HFFc6 (cell line): ENCODE measurements around the gene TTC21A. TPM values are rescaled to one million over a fixed set of nuclear protein-coding genes. Genes with fewer than 3 reads are reported as not detected.

ENCODE experiments used
- DNase-seq: peaks from one replicate; pipeline ENCODE4 v3.0.0-alpha.2; 2018
- H3K27ac Mint-ChIP-seq: 2 replicates; pipeline ENCODE4 v1.8.0; 2020; ENCODE audit warnings: mild to moderate bottlenecking, mixed read lengths
- H3K27me3 Mint-ChIP-seq: 2 replicates; pipeline ENCODE4 v1.8.0; 2021; ENCODE audit warnings: mild to moderate bottlenecking, moderate library complexity, mixed read lengths; ENCODE audit not compliant: insufficient read depth
- H3K36me3 Mint-ChIP-seq: 2 replicates; pipeline ENCODE4 v1.8.0; 2021; ENCODE audit warnings: low read depth, mixed read lengths
- H3K4me1 Mint-ChIP-seq: 2 replicates; pipeline ENCODE4 v1.8.0; 2020; ENCODE audit warnings: low read depth, mixed read lengths
- H3K4me3 Mint-ChIP-seq: 2 replicates; pipeline ENCODE4 v1.8.0; 2020; ENCODE audit warnings: mild to moderate bottlenecking, moderate library complexity, mixed read lengths
- H3K9me3 Mint-ChIP-seq: 2 replicates; pipeline ENCODE4 v1.8.0; 2020; ENCODE audit warnings: mild to moderate bottlenecking, mixed read lengths
- CTCF ChIP-seq: fragments of 200-600 bp; sonication (generic); IDR thresholded peaks from 2 replicates; pipeline ENCODE4 v1.5.0; 2021; ENCODE audit warnings: antibody characterized with exemption, mild to moderate bottlenecking
- total RNA-seq, 6 experiments: library from RNA; stranded (reverse); fragmentation: NEBNext Ultra II Directional; extraction: Animal tissue kit (Norgen Biotek cat#: 25700); gene quantifications; 2 replicates in 1 of 6; 3 replicates in 5 of 6; pipeline ENCODE4 v1.2.3, GENCODE V29; 2021

The TTC21A gene
- total RNA-seq, 6 experiments from 2014 or later = 0.91 to 2.2 (median 1.8) TPM

DNA sequence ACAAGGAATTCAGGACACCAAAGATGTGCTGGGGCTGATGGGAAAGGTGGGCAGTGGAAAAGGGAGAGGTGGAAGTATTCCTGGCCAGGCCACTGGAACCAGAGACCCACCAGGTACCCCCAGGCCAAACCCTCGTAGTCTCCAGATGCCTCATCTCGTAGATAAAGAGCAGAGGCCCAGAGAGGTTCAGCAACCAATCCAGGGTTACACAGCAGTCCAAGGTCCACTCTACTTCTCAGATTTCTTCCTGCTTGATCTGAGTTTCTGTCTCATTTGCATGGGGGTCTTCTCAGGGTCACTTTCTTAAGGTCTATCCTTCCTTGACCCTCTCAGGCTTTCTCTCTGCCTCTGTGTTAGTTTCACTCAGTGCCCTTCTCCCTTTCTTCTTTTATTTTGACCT, 5.1 kb downstream of the TTC21A start:
- H3K27ac Mint-ChIP-seq = no peak overlapping the region
- peaks cover 12% of the 10 kb centered on the region for H3K4me1 Mint-ChIP-seq
- no peaks in the 10 kb centered on the region for H3K9me3 Mint-ChIP-seq
- no peak for DNase-seq
- H3K36me3 Mint-ChIP-seq = no peaks in the 10 kb centered on the region
- H3K4me3 Mint-ChIP-seq = no peak overlapping the region
- no peak for TF ChIP-seq CTCF
- H3K27me3 Mint-ChIP-seq = no peaks in the 10 kb centered on the region; the same call in 1 of the 2 replicates

DNA sequence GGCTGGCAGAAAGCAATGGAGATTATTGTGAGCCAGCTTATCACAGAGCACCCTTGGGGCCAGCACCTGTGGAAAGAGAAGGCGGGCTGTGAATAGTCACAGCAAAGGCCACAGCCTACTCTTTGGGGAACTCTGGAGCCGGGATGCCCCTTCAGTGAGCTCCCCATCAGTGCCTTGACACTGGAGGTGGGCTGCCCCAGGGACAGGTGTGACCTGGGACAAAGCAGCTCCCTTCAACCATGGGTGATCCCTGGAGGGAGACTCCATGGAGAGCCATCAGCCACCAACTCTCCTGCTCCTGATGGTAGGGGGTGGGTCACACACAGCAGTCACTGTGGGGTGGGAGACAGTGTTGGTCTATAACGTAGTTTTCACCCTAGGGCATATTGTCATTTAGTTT, 5.8 kb downstream of the TTC21A start:
- Mint-ChIP-seq H3K9me3 (no peaks in the 10 kb centered on the region), H3K27ac (no peak overlapping the region), H3K4me3 (no peak overlapping the region), H3K36me3 (no peaks in the 10 kb centered on the region), H3K4me1 (peaks cover 6% of the 10 kb centered on the region), H3K27me3 (no peaks in the 10 kb centered on the region; the same call in 1 of the 2 replicates)
- TF ChIP-seq CTCF = no peak
- DNase-seq = no peak

- Mint-ChIP-seq H3K27ac (no peak overlapping the region), H3K9me3 (no peaks in the 10 kb centered on the region), H3K36me3 (no peaks in the 10 kb centered on the region), H3K27me3 (no peaks in the 10 kb centered on the region; the same call in 1 of the 2 replicates), H3K4me1 (no peaks in the 10 kb centered on the region), H3K4me3 (no peak overlapping the region)
- TF ChIP-seq CTCF = no peak
- DNase-seq = no peak
Measured at GRCh38 chr3:39114456-39114855, 7.0 kb downstream of the TTC21A start.

GRCh38 chr3:39115870-39116269, 8.4 kb downstream of the TTC21A start:
- Mint-ChIP-seq H3K36me3 (no peaks in the 10 kb centered on the region), H3K9me3 (no peaks in the 10 kb centered on the region), H3K4me1 (no peaks in the 10 kb centered on the region), H3K27ac (no peak overlapping the region), H3K4me3 (no peak overlapping the region), H3K27me3 (no peaks in the 10 kb centered on the region; the same call in 1 of the 2 replicates)
- DNase-seq = no peak
- no peak for TF ChIP-seq CTCF

GRCh38 chr3:39118079-39118478, 10.6 kb downstream of the TTC21A start:
- no peak for TF ChIP-seq CTCF
- no peaks in the 10 kb centered on the region for H3K9me3 Mint-ChIP-seq

More at GRCh38 chr3:39118079-39118478, 10.6 kb downstream of the TTC21A start:
- Mint-ChIP-seq H3K4me1 (no peaks in the 10 kb centered on the region), H3K4me3 (no peak overlapping the region), H3K27me3 (no peaks in the 10 kb centered on the region; the same call in 1 of the 2 replicates), H3K36me3 (no peaks in the 10 kb centered on the region), H3K27ac (no peak overlapping the region)
- DNase-seq = no peak
